Sigmoid colon (tissue), 4 donors: ENCODE data around the gene PEX26.

Source experiments
- CTCF ChIP-seq, 4 experiments: fragments of 450-650 bp in 3 of 4; fragments of 200-600 bp in 1 of 4; IDR thresholded peaks; one replicate each; pipeline ENCODE4 v1.5.1; 2016 to 2019; ENCODE audit warnings: antibody characterized with exemption in 4 of 4, mild to moderate bottlenecking in 3 of 4, moderate library complexity in 2 of 4
- EP300 ChIP-seq, 4 donors: sonication (generic); formaldehyde crosslinking; IDR thresholded peaks; one replicate each; pipeline ENCODE4 v1.6.1; 2017; ENCODE audit warnings: antibody characterized with exemption in 4 of 4
- POLR2AphosphoS5 ChIP-seq, 4 donors: sonication (generic); formaldehyde crosslinking; IDR thresholded peaks; one replicate each; pipeline ENCODE4 v1.6.1; 2017; ENCODE audit warnings: antibody characterized with exemption in 4 of 4

DNA sequence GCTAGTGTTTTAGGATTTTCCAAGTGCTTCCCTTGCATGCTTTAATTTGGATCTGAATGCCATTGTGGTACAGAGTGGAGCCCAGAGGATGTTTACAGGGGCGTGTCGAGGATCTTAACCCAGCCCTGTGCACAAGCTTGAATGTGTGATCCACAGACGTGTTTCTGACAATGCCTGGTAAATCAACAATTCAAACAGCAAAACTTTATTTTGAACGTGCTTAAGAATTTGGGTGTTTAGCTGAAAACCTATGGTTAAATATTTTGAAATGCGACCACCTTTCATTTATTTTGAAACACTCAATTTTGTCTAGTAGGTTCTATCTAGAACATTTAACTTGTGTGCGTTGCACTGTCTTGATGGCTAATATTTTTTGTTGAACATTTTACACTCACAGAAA, 34.6 kb downstream of the PEX26 start:
- TF ChIP-seq CTCF (IDR thresholded peaks at IDR 0.05) = no peak
- no peak for TF ChIP-seq EP300 (IDR thresholded peaks at IDR 0.05)
- no peak for TF ChIP-seq POLR2AphosphoS5 (IDR thresholded peaks at IDR 0.05)
